ENCODE measurements around the gene DOK3. TPM values are rescaled to one million over a fixed set of nuclear protein-coding genes. Genes with fewer than 3 reads are reported as not detected.
A peak's percentile ranks its signal among the peaks of the same experiment; 100 is the strongest.

Gene DOK3
- total RNA-seq, 1 donor from 2014 or later, result 16.3 TPM

- peaks cover 36% of the 10 kb centered on the region for H3K4me1 ChIP-seq (ENCODE audit: insufficient read depth, low read length)
- H3K4me2 ChIP-seq (ENCODE audit: low read length), result peak overlapping the region; percentile 27
- H3K79me2 ChIP-seq (ENCODE audit: insufficient read depth, low read length), result peaks cover 9% of the 10 kb centered on the region
- Mint-ChIP-seq H3K4me1 (ENCODE audit: low read depth, unreplicated experiment) (peaks cover 9% of the 10 kb centered on the region), H3K36me3 (ENCODE audit: low read depth, unreplicated experiment) (peaks cover 11% of the 10 kb centered on the region), H3K27ac (ENCODE audit: unreplicated experiment) (peak overlapping the region; percentile 93), H3K27me3 (ENCODE audit: low read depth, unreplicated experiment) (no peaks in the 10 kb centered on the region), H3K4me3 (ENCODE audit: unreplicated experiment) (no peak overlapping the region), H3K9me3 (ENCODE audit: unreplicated experiment) (no peaks in the 10 kb centered on the region)
- H2AFZ ChIP-seq (ENCODE audit: low read depth, low read length), result no peak overlapping the region
- DNase-seq (ENCODE audit: low read depth) (no peak), FAIRE-seq (no peak)
- H3K9me3 ChIP-seq (ENCODE audit: insufficient read depth, low read depth, low read length), result no peaks in the 10 kb centered on the region
- peaks cover 83% of the 10 kb centered on the region for H4K20me1 ChIP-seq (ENCODE audit: insufficient read depth, low read length)
- no peak overlapping the region for H3K27ac ChIP-seq (ENCODE audit: low read depth, low read length)
- TF ChIP-seq EZH2 (IDR thresholded peaks at IDR 0.05; ENCODE audit: insufficient read depth, low read length), result no peak
- TF ChIP-seq CTCF (IDR thresholded peaks at IDR 0.05; ENCODE audit: insufficient read depth, low read depth, low read length), result no peak
- no peak overlapping the region for H3K9ac ChIP-seq (ENCODE audit: low read length)
- no peaks in the 10 kb centered on the region for H3K27me3 ChIP-seq (ENCODE audit: insufficient read depth, low read length)
- H3K36me3 ChIP-seq (ENCODE audit: insufficient read depth, low read length), result peaks cover 19% of the 10 kb centered on the region
- H3K4me3 ChIP-seq (ENCODE audit: insufficient read depth, low read depth, low read length), result no peak overlapping the region
Observed at GRCh38 chr5:177456591-177456964, 53.0 kb downstream of the DOK3 start.

GRCh38 chr5:177455661-177456590 lies 53.7 kb downstream of the DOK3 start:
- peak; percentile 57 for DNase-seq (ENCODE audit: low read depth)

More at GRCh38 chr5:177455661-177456590, 53.7 kb downstream of the DOK3 start:
- no peaks in the 10 kb centered on the region for H3K9me3 ChIP-seq (ENCODE audit: insufficient read depth, low read depth, low read length)
- Mint-ChIP-seq H3K4me3 (ENCODE audit: unreplicated experiment) (no peak overlapping the region), H3K4me1 (ENCODE audit: low read depth, unreplicated experiment) (peaks cover 9% of the 10 kb centered on the region), H3K36me3 (ENCODE audit: low read depth, unreplicated experiment) (peaks cover 7% of the 10 kb centered on the region), H3K27ac (ENCODE audit: unreplicated experiment) (peak overlapping the region; percentile 93), H3K9me3 (ENCODE audit: unreplicated experiment) (no peaks in the 10 kb centered on the region), H3K27me3 (ENCODE audit: low read depth, unreplicated experiment) (peaks cover 1% of the 10 kb centered on the region)
- H3K4me2 ChIP-seq (ENCODE audit: low read length), result peak overlapping the region; percentile 83
- TF ChIP-seq CTCF (IDR thresholded peaks at IDR 0.05; ENCODE audit: insufficient read depth, low read depth, low read length) (peak; percentile 51), EZH2 (IDR thresholded peaks at IDR 0.05; ENCODE audit: insufficient read depth, low read length) (no peak)
- peaks cover 36% of the 10 kb centered on the region for H3K4me1 ChIP-seq (ENCODE audit: insufficient read depth, low read length)
- no peak for FAIRE-seq
- peaks cover 82% of the 10 kb centered on the region for H4K20me1 ChIP-seq (ENCODE audit: insufficient read depth, low read length)
- H3K27ac ChIP-seq (ENCODE audit: low read depth, low read length), result peak overlapping the region; percentile 10
- peak overlapping the region; percentile 30 for H3K4me3 ChIP-seq (ENCODE audit: insufficient read depth, low read depth, low read length)
- peaks cover 7% of the 10 kb centered on the region for H3K79me2 ChIP-seq (ENCODE audit: insufficient read depth, low read length)
- H3K27me3 ChIP-seq (ENCODE audit: insufficient read depth, low read length), result no peaks in the 10 kb centered on the region
- no peak overlapping the region for H2AFZ ChIP-seq (ENCODE audit: low read depth, low read length)
- H3K36me3 ChIP-seq (ENCODE audit: insufficient read depth, low read length), result peaks cover 19% of the 10 kb centered on the region
- H3K9ac ChIP-seq (ENCODE audit: low read length), result peak overlapping the region; percentile 18
